HG03571 (cell line): ENCODE measurements around the gene OPN3.

ENCODE experiments used
- ATAC-seq: cut with Tn5 transposase; IDR thresholded peaks from one replicate; pipeline ENCODE4 v1.9.1; 2021; ENCODE audit not compliant: unreplicated experiment

Gene OPN3

GRCh38 chr1:241622669-241623068 lies 17.5 kb downstream of the OPN3 start:
- ATAC-seq = no peak

DNA sequence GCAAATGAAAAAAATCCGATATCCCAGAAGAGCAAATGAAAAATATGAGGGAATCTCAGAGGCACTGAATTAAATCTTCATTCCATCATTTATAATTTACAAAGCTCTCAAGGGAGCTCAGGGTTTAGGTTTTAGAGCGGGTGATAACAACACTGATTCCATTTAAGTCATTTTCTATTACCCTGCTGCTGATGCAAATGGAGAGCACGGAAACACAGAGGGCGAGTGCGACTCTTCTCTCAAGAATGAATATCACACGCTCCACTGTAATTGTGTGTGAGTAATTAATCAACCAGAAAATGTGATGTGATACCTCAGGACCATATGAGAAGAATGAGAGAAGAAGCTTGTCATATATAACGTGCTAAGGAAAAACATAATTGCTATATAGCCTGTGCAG lies 22.7 kb downstream of the OPN3 start:
- ATAC-seq = no peak

- ATAC-seq = no peak
Measured at GRCh38 chr1:241615043-241615974, 24.9 kb downstream of the OPN3 start.

DNA sequence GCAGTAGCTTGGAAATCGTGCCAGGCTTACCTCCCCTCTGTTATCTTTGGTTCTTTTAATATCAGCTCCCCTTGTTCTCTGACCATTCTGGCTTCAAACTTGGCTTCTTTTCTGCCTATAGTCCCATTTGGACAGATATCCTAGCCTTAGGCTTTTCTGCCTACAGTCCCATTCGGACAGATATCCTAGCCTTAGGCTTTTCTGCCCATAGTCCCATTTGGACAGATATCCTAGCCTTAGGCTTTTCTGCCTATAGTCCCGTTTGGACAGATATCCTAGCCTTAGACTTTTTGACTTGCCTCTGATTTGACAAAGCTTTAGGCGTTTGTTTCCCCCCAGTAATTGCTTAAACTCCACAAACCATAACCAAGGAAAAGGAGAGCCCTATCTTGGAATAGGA lies 25.6 kb downstream of the OPN3 start:
- ATAC-seq = no peak

- no peak for ATAC-seq
Measured at GRCh38 chr1:241614144-241614543, 26.0 kb downstream of the OPN3 start.

DNA sequence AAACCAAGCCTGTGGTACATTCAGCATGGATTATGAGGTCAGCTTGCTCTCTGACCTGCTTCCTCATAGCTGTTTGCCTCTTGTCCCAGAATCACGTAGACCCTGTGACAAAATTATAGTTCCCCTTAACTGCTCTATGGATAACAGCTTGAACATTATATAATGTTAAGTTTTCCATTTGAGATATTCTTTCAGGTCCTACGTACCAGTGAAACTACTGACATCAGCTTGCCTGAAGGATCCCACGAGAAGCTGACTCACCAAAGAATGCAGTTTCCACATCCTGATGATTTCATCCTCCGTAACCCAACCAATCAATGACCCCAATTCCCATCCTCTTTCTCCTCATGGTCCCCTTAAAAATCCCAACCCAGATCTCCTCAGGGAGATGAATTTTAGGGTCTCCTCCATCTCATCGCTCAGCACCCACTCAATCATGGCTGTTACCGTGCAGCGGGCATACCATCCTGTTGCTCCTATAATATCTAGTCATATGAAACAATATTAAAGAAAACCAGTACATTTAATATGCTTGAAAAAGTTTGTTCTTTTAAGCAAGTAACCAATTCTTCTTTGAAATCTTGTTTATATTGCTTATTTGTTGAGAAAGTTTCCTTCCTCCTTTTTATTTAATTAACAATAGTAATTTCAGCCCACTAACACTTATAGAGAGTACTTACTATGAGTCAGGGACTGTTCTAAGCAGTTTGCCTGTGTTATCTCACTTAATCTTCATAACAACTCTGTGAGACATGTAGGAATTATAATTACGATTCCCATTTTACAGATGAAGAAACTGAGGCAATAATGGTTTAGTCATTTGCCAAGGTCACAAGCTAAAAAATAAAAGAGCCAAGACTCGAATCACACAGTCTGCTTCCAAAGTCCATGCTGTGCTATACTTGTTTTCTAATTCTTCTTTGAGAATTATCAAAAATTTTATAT lies 27.4 kb downstream of the OPN3 start:
- ATAC-seq = no peak

DNA sequence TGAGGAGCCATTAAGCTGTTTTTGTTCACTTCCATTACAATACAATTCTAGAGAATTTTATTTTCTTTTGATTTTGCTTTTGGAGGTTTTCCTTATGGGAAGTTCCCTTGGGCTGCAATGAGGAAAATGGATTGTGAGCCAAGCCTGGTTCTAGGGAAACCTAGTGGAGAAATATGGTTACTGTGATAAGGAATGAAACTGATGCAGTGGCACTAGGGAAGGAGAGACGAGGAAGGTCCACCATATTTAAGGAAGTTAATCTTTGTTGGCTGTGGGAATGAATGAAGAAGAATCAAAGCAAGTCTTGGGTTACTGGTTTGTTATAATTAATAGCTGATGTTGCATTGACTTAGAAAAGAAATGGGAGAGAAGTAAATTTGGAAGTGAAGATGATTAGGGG lies 28.4 kb downstream of the OPN3 start:
- no peak for ATAC-seq

GRCh38 chr1:241611063-241611462 lies 29.1 kb downstream of the OPN3 start:
- ATAC-seq = peak; percentile 97

- no peak for ATAC-seq
Measured at GRCh38 chr1:241610056-241610815, 29.9 kb downstream of the OPN3 start.

GRCh38 chr1:241608379-241609033 lies 31.7 kb downstream of the OPN3 start:
- ATAC-seq = no peak

DNA sequence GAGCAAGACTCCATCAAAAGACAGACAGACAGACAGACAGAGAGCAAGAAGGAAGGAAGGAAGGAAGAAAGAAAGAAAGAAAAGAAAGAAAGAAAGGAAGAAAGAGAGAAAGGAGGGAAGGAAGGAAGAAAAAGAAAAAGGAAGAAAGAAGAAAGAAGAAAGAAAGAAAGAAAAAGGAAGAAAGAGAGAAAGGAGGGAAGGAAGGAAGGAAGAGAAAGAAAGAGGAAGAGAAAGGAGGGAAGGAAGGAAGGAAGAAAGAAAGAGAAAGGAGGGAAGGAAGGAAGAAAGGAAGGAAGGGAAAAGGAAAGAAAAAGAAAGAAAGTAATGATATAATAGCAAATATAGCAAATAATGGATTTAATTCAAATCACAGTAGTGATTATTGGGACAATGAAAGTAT lies 32.7 kb downstream of the OPN3 start:
- ATAC-seq = no peak

DNA sequence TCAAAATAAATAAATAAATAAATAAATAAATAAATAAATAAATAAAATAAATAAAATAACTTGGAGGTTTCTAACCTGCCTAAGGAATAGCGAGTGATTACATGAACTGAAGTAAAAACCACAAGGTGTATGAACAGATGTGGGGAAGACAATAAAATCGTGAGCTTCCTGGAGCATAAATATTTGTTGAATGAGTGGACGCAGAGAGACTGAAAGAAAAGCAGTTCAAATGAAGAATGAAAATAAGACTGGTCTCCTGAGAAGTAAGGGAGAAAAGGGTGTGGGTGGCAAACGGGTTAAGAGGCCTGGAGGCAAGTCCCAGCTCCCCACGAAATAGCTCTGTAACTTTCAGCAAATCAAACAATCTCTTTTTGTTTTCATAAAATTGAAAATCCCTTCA lies 33.6 kb downstream of the OPN3 start:
- ATAC-seq = no peak

GRCh38 chr1:241605146-241605805 lies 34.9 kb downstream of the OPN3 start:
- ATAC-seq = no peak

DNA sequence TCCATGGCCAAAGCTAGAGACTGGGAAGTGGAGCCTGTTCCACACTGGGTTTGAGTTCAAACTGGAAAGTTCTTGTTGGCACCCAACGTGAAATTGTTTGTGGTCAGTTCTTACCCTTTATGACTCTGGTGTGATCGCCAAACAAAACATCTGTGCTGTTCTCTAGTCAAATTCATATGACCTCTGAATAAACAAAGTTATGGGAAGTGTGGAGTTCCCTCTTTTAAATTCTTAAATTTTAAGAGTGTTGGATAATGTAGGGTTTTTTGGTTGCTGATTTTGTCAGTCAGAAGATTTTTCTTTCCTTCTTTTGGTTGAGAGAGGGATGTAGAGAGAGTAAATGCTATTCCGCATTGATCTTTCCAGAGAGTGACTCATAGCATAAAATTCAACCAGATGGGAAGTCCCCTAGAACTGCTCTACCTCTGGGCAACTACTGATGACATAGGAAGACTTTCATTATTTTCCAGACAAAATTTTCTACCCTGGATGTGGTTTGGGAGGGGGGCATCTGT lies 36.4 kb downstream of the OPN3 start:
- ATAC-seq = no peak

DNA sequence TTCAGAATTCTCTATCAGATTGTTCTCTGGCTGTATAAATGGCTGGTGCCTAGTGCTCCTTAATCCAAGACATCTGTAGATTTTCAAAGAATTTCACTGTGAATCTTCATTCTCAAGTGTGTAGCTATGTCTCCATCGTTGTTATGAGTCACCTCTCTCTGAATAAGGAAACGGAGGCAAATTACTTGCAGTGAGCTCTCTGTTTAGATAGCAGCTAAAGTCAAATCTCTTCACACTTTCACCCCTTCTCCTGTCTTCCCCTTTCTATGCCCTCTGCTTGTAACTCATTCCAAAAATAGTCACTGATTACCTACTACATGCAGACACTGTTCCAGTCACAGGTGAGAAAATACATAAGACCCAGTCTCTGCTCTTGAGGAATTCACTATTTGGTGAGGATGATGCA lies 39.7 kb downstream of the OPN3 start:
- peak; percentile 62 for ATAC-seq

DNA sequence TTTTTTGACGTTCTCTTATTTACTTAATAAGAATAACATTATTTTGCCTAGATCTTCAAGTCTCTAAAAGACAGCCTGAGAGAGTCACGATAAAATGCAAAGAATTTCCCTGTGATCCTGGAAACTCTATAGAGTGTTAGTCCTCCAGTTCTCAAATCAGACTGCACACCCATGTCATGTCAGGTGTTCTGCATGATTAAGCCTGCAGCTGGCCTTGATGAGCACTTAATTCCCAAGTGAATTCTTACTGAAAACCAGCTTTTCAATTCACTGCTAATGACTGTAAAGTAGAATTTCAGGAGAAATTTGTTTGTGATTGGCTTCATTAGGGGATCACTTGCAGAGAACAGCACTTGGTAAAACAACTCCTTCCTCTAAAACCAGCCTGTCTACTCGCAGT lies 41.9 kb downstream of the OPN3 start:
- ATAC-seq = peak; percentile 41

DNA sequence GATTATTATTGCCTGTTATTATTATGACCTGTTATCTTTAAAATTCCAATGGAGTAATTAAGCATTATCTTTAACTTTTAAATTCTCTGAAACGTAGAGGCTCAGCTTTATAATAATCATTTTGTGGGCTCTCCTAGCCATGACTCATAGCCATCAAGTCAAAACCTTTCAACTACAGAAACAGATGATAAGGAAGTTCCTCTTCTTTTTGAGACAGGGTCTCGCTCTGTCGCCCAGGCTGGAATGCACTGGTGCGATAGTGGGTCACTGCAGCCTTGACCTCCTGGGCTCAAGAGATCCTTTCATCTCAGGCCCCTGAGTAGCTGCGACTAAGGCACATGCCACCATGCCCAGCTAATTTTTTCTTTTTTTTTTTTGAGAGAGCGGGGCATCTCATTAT lies 43.5 kb downstream of the OPN3 start:
- ATAC-seq = no peak

DNA sequence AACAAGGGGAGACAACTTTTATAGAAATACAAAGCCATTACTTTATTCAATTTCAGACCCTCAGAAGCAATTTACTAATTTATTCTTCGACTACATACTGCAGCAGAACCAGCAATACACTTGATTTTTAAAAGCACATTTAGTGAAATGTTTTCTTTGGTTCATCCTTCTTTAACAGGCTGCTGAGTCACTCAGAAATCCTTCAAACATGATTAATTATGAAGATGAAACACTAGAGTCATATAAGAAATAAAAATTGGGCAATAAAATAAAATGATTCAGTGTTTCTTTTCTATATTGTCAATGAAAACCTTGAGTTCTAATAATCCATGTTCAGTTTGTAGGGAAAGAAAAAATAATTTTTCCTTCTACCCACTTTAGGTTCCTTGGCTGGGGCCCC lies 47.0 kb downstream of the OPN3 start:
- no peak for ATAC-seq

DNA sequence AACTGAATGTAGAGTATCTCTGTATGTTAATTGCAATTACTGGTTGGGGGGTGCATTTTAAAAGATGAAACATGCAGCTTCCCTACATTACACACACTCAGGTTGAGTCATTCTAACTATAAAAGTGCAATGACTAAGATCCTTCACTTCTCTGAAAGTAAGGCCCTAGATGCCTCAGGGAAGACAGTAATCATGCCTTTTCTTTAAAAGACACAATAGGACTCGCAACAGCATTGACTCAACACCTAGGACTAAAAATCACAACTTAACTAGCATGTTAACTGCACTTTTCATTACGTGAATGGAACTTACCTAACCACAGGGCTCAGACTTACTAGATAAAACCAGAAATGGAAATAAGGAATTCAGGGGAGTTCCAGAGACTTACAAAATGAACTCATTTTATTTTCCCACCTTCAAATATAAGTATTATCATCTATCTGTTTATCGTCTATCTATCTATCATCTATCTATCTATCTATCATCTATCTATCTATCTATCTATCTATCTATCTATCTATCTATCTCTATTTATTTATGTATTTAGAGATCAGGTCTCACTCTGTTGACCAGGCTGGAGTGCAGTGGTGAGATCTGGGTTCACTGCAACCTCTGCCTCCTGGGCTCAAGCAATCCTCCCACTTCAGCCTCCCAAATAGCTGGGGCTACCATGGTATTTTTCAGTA lies 47.8 kb downstream of the OPN3 start:
- peak; percentile 49 for ATAC-seq
